Measurements from ENCODE around the gene SHROOM3. TPM values are rescaled to one million over a fixed set of nuclear protein-coding genes. Genes with fewer than 3 reads are reported as not detected.

SHROOM3 gene
- total RNA-seq, 1 donor from 2014 or later: 54.9 TPM

DNA sequence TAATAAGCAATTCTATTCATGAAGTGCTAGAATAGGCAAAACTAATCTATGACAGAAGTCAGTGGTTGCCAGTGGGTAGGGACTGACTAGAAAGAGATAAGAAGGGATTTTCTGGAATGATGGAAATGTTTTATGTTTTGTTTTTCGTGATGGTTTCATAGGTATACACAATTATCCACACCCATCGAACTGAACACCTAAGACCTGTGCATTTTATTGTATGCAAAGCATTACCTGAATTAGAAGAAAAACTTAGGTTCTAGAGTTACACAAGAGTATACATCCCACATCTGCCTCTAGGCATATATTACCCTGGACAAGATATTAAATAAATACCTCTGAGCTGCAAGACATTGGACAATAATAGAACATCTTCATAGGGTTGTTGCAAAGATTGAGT is 257.7 kb downstream of the SHROOM3 start:
- H3K4me3 Mint-ChIP-seq (ENCODE audit: low read depth): peak overlapping the region; percentile 23
- H3K9me3 Mint-ChIP-seq (ENCODE audit: low read depth): no peaks in the 10 kb centered on the region

DNA sequence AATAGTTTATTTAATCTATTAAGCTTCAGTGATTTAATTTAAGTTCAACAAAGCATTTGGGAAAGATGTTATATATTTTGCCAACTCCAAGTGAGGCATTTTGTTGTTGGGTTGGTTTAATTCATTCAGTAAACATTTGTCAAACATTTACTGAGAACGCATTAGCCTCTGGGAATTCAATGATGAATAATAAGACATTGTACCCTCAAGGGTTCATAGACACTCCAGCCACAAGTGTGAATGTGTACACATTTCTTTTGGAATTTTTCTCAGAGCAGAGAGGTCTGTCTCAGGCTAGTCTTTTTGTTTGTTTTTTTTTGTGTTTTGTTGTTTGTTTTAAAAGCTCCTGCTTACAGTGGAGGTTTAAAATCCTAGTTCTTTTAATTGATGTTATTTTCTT is 259.0 kb downstream of the SHROOM3 start:
- Mint-ChIP-seq H3K27ac (peak overlapping the region; percentile 78), H3K4me1 (ENCODE audit: low read depth) (peaks cover 70% of the 10 kb centered on the region), H3K4me3 (ENCODE audit: low read depth) (no peak overlapping the region), H3K9me3 (ENCODE audit: low read depth) (no peaks in the 10 kb centered on the region), H3K36me3 (ENCODE audit: insufficient read depth) (peaks cover 1% of the 10 kb centered on the region), H3K27me3 (no peaks in the 10 kb centered on the region)
- TF ChIP-seq, protein P1, sequence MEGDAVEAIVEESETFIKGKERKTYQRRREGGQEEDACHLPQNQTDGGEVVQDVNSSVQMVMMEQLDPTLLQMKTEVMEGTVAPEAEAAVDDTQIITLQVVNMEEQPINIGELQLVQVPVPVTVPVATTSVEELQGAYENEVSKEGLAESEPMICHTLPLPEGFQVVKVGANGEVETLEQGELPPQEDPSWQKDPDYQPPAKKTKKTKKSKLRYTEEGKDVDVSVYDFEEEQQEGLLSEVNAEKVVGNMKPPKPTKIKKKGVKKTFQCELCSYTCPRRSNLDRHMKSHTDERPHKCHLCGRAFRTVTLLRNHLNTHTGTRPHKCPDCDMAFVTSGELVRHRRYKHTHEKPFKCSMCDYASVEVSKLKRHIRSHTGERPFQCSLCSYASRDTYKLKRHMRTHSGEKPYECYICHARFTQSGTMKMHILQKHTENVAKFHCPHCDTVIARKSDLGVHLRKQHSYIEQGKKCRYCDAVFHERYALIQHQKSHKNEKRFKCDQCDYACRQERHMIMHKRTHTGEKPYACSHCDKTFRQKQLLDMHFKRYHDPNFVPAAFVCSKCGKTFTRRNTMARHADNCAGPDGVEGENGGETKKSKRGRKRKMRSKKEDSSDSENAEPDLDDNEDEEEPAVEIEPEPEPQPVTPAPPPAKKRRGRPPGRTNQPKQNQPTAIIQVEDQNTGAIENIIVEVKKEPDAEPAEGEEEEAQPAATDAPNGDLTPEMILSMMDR (IDR thresholded peaks at IDR 0.05; ENCODE audit: unreplicated experiment): no peak
- no peak for DNase-seq (ENCODE audit: low spot score, unreplicated experiment)

More for the DNA sequence above, 257.7 kb downstream of the SHROOM3 start:
- Mint-ChIP-seq H3K4me1 (ENCODE audit: low read depth) (peaks cover 77% of the 10 kb centered on the region), H3K27ac (peak overlapping the region; percentile 89), H3K36me3 (ENCODE audit: insufficient read depth) (peaks cover 1% of the 10 kb centered on the region), H3K27me3 (no peaks in the 10 kb centered on the region)
- TF ChIP-seq, protein P1 (IDR thresholded peaks at IDR 0.05; ENCODE audit: unreplicated experiment): no peak
- DNase-seq (ENCODE audit: low spot score, unreplicated experiment): no peak

DNA sequence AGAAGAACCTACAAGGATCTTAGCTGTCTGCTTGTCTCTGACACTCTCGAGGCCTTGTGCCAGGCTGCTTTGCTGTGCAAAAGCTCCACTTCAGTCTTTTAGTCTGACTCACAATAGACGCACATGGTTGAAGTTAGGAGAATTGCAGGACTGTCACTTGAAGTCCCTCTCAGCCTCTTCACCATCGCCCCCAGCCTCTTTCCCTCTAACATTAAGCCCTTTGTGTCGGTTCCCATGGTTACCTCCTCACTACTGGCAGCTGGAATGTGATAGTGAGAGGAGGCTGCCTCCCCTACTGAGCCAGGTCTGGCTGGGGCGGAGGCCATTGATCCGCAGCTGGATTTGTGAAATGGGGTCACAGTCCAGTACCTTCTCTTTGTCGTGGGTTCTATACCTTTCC is 261.1 kb downstream of the SHROOM3 start:
- peaks cover 1% of the 10 kb centered on the region for H3K36me3 Mint-ChIP-seq (ENCODE audit: insufficient read depth)
- DNase-seq (ENCODE audit: low spot score, unreplicated experiment): peak; percentile 29
- H3K27me3 Mint-ChIP-seq: no peaks in the 10 kb centered on the region
- H3K4me1 Mint-ChIP-seq (ENCODE audit: low read depth): peaks cover 68% of the 10 kb centered on the region
- H3K9me3 Mint-ChIP-seq (ENCODE audit: low read depth): no peaks in the 10 kb centered on the region
- TF ChIP-seq, protein P1 (IDR thresholded peaks at IDR 0.05; ENCODE audit: unreplicated experiment): no peak
- H3K27ac Mint-ChIP-seq: peak overlapping the region; percentile 67
- no peak overlapping the region for H3K4me3 Mint-ChIP-seq (ENCODE audit: low read depth)

DNA sequence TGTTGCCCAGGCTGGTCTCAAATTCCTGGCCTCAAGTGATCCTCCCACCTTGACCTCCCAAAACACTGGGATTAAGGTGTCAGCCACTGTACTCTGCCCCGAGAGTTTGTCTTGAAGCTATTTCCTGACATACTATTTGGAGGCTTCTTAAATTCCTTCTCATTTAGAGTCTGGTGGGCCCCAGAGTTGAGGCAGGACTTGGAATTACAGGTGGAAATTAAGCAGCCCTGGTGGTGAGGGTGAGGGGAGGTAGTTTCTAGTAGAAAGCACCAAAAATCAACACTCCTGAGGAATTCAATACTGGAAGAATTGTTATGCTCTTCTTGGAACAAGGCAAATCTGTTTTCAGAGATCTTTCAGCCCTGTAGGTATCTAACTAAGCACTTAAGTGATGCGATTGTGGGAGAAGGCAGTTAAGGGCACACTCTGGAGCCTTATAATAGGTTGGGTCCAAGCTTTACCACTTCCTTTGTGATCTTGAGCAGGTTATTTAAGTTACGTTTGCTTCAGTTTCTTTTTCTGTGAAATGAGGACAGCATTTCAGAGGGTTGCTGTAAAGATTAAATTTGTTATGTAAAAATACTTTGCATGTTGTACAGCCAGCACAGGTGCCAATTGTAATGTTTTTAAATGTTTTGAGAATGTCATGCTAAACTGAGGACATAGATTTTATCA is 262.2 kb downstream of the SHROOM3 start:
- peak overlapping the region; percentile 39 for H3K27ac Mint-ChIP-seq
- H3K36me3 Mint-ChIP-seq (ENCODE audit: insufficient read depth): peaks cover 1% of the 10 kb centered on the region
- TF ChIP-seq, protein P1 (IDR thresholded peaks at IDR 0.05; ENCODE audit: unreplicated experiment): no peak
- H3K9me3 Mint-ChIP-seq (ENCODE audit: low read depth): no peaks in the 10 kb centered on the region
- DNase-seq (ENCODE audit: low spot score, unreplicated experiment): no peak
- H3K4me3 Mint-ChIP-seq (ENCODE audit: low read depth): no peak overlapping the region
- H3K4me1 Mint-ChIP-seq (ENCODE audit: low read depth): peaks cover 57% of the 10 kb centered on the region
- no peaks in the 10 kb centered on the region for H3K27me3 Mint-ChIP-seq

DNA sequence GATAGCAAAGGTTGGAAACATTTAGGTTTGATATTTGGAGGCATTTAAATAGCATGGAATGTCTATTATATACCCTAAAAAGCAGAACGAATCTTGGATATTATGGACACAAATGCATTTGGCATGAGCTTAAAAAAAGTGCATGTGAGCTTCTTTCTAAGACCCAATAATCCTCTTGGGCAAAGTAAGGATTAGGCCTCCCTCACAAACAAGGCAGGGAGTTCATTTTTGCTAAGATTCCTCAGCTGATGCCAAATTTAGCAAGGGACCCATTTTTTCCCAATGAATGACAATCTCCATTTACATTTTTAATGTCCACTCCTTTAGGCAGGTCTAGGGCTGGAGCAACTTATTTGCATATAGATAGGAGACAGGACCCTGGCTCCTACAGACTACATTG is 263.1 kb downstream of the SHROOM3 start:
- Mint-ChIP-seq H3K4me1 (ENCODE audit: low read depth) (peaks cover 58% of the 10 kb centered on the region), H3K27me3 (no peaks in the 10 kb centered on the region), H3K4me3 (ENCODE audit: low read depth) (no peak overlapping the region), H3K27ac (no peak overlapping the region), H3K36me3 (ENCODE audit: insufficient read depth) (peaks cover 1% of the 10 kb centered on the region), H3K9me3 (ENCODE audit: low read depth) (no peaks in the 10 kb centered on the region)
- TF ChIP-seq, protein P1 (IDR thresholded peaks at IDR 0.05; ENCODE audit: unreplicated experiment): no peak
- DNase-seq (ENCODE audit: low spot score, unreplicated experiment): no peak

Measured in progenitor cell of endocrine pancreas (in vitro differentiated cells).